Chondrocyte (in vitro differentiated cells): ENCODE measurements around the gene GDF9. TPM values are rescaled to one million over a fixed set of nuclear protein-coding genes. Genes with fewer than 3 reads are reported as not detected.

Experiments used
- DNase-seq: peaks from one replicate; pipeline ENCODE4 v3.0.0; 2021; ENCODE audit warnings: mixed read lengths, low spot score
- H3K27ac Mint-ChIP-seq: one replicate; pipeline ENCODE4 v1.8.0; 2021; ENCODE audit warnings: mild to moderate bottlenecking, moderate library complexity, mixed read lengths; ENCODE audit not compliant: unreplicated experiment
- H3K27me3 Mint-ChIP-seq: 2 replicates; pipeline ENCODE4 v1.8.0; 2021; ENCODE audit warnings: low read depth, mixed read lengths
- H3K36me3 Mint-ChIP-seq: 2 replicates; pipeline ENCODE4 v1.8.0; 2021; ENCODE audit warnings: low read depth, mixed read lengths
- H3K4me1 Mint-ChIP-seq: 2 replicates; pipeline ENCODE4 v1.8.0; 2021; ENCODE audit warnings: low read depth, mild to moderate bottlenecking, mixed read lengths
- H3K4me3 Mint-ChIP-seq: one replicate; pipeline ENCODE4 v1.8.0; 2021; ENCODE audit warnings: mild to moderate bottlenecking, moderate library complexity, mixed read lengths; ENCODE audit not compliant: unreplicated experiment
- H3K9me3 Mint-ChIP-seq: 2 replicates; pipeline ENCODE4 v1.8.0; 2021; ENCODE audit warnings: low read depth, mixed read lengths
- total RNA-seq: library from RNA; stranded (reverse); gene quantifications from 3 replicates; pipeline ENCODE4 v1.2.1, GENCODE V29; 2021
- TF ChIP-seq, protein P1 (sequence below): fragments of 200-600 bp; sonication (generic); IDR thresholded peaks from 2 replicates; pipeline ENCODE4 v1.5.0; 2021; ENCODE audit warnings: antibody characterized with exemption, mild to moderate bottlenecking, moderate library complexity

The GDF9 gene
- total RNA-seq, 1 donor from 2014 or later = 0.30 TPM

DNA sequence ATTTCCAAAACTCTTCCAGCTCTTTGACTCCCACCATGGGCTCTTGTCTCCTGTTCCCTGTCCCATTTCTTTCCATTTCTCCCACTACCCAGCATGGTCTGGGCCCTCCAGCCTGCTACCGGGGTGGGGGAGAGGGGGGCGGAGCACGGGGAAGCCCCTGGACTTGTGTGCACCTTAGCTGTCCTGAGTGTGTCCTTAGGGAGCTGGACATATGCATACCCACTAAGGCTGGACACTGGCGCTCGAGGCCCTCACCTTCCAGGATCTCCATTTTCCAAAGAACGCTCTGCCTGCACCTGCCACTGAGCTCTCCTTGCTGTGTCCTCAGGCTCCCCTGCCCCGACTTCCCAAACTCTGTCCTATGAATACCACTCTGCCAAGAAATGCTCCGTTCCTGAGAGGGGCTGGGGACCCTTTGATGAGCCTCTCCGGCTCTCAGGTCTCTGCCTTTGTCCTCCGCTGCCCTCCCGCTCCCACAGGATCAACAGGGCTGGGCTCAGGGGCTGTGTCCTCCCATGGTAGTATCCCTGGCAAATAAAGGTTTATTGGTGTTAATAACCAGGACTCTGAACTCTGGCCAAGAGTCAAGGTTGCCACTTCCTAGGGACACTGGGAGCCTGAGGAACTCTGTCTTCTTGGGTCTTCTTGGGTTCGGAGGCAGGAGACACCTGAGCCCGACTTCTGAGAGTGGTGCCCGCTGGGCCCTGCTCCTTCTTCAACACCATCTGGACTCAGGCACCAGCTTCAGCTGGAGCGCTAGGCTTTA is 35.0 kb downstream of the GDF9 start:
- H3K27ac Mint-ChIP-seq = no peak overlapping the region
- peak overlapping the region; percentile 69 for H3K4me3 Mint-ChIP-seq
- DNase-seq = peak; percentile 44
- no peaks in the 10 kb centered on the region for H3K36me3 Mint-ChIP-seq
- peaks cover 14% of the 10 kb centered on the region for H3K4me1 Mint-ChIP-seq
- TF ChIP-seq, protein P1, sequence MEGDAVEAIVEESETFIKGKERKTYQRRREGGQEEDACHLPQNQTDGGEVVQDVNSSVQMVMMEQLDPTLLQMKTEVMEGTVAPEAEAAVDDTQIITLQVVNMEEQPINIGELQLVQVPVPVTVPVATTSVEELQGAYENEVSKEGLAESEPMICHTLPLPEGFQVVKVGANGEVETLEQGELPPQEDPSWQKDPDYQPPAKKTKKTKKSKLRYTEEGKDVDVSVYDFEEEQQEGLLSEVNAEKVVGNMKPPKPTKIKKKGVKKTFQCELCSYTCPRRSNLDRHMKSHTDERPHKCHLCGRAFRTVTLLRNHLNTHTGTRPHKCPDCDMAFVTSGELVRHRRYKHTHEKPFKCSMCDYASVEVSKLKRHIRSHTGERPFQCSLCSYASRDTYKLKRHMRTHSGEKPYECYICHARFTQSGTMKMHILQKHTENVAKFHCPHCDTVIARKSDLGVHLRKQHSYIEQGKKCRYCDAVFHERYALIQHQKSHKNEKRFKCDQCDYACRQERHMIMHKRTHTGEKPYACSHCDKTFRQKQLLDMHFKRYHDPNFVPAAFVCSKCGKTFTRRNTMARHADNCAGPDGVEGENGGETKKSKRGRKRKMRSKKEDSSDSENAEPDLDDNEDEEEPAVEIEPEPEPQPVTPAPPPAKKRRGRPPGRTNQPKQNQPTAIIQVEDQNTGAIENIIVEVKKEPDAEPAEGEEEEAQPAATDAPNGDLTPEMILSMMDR = no peak
- H3K9me3 Mint-ChIP-seq = no peaks in the 10 kb centered on the region
- no peaks in the 10 kb centered on the region for H3K27me3 Mint-ChIP-seq

DNA sequence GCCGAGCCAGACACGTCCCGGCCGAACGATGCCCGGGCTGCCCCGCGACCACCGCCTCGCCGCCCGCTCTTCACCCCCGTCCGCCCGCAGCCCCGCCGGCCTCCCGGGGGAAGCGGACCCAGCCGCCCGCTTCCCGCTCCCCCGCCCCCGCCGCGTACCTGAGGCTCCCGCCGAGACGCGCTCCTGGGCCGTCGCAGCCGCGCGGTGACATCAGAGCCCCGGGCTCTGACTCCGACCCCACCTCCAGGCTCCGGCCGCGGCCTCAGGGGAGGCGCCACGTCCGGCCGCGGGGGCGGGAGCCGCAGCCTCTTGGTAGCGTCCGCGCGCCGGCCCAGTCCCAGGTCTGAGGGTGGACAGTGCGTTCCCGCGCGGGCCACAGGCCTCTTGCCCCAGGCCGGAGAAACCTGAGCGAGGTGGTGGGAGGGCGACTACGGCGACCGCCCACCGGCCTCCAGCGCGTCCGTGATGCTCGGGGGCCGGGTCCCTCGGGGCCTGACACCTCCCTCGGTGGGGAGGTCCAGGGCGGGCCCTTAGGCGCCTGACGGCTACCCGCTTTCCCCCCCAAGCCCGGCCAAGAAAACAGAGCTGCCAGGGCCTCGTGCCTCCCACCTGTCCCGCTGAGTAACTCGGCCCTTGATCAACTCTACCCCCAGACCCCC is 35.7 kb downstream of the GDF9 start, which contains the start of gene SHROOM1:
TSS of gene SHROOM1 (minus strand) at position 212 of the 659 bp plus-strand sequence. CDS start 4,507 bp downstream, outside the sequence.
- Mint-ChIP-seq H3K9me3 (no peaks in the 10 kb centered on the region), H3K4me3 (peak within 1 kb of the TSS; percentile 86), H3K36me3 (no peaks in the 10 kb centered on the region), H3K27ac (peak within 1 kb of the TSS; percentile 71), H3K27me3 (no peaks in the 10 kb centered on the region), H3K4me1 (peaks cover 14% of the 10 kb centered on the region)
- DNase-seq = no peak
- TF ChIP-seq, protein P1 = no peak

DNA sequence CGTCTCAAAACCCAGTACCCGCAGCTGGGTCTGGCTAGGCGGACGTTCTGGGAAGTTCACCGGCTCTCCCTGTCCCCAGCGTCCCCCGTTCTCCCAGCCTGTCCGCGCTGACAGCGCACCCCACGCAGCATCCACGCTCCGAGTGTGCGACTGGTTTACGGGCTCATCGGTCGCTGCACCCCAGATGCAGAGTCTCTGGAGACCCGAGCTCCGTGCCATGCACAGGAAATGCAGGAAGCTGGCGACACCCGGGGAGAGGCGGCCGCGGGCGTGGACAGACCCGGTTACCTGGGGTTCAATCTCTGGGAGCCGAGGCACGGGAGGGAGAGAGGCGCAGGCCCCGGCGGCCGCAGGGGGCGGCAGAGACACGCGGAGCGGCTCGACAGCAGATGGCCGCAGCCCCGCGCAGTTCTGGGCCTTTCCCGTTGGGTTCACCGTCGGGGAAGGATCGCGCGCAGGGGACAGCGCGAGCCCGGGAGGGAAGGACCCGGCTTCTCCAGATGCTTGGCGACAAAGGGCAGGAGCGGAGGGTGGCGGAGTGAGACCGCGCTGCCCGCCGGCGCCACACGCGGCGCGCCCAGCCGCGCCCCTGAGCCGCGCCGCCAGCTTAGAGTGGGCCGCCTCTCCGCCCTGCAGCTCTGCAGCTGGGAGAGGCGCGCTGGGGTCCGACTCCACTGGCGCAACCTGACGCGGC is 36.4 kb downstream of the GDF9 start:
- Mint-ChIP-seq H3K4me3 (peak overlapping the region; percentile 86), H3K27me3 (no peaks in the 10 kb centered on the region), H3K27ac (peak overlapping the region; percentile 71), H3K36me3 (no peaks in the 10 kb centered on the region), H3K4me1 (peaks cover 14% of the 10 kb centered on the region), H3K9me3 (no peaks in the 10 kb centered on the region)
- TF ChIP-seq, protein P1 = peak; percentile 90
- no peak for DNase-seq

DNA sequence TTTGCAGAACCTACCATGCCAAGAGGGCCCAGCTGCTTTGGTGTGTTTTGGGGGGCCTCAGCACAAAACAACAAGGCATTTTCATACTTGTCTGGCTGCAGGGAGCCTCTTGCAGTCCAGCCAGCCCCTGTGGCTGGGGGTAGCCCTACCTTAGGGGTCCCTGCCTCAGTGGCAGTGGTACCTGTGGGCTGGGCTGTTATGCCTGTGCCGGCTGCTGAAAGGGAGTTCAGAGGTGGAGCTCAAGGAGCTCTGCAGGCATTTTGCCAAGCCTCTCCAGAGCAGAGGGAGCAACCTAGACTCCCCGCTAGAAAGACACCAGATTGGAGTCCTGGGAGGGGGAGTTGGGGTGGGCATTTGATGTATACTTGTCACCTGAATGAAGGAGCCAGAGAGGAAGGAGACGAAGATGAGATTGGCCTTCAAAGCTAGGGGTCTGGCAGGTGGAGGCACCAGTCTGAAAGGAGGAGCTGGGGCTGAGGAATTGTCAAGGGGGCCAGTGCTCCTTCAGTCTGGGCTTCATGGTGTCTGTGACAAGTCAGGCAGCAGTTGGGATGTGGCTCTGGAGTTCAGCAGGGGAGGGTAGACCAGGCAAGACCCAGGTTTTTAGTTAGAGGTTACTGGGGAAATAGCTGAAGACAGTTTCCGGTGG is 37.3 kb downstream of the GDF9 start:
- no peak for DNase-seq
- Mint-ChIP-seq H3K4me3 (peak overlapping the region; percentile 86), H3K9me3 (no peaks in the 10 kb centered on the region), H3K4me1 (peaks cover 14% of the 10 kb centered on the region), H3K36me3 (no peaks in the 10 kb centered on the region), H3K27ac (no peak overlapping the region), H3K27me3 (no peaks in the 10 kb centered on the region)
- TF ChIP-seq, protein P1 = no peak
